NK-92 treated with Interleukin-12 subunit alpha and Interleukin-12 subunit beta, amount 100 ng/mL, for 24 hours (cell line): ENCODE data around the gene CCDC82.

Source experiments
- DNase-seq: peaks from one replicate; lab custom pipeline; 2025; lab: John Stamatoyannopoulos, UW

CCDC82 gene

GRCh38 chr11:96306933-96307775 is 82.6 kb downstream of the CCDC82 start:
- no peak for DNase-seq

GRCh38 chr11:96306600-96306932 is 83.1 kb downstream of the CCDC82 start:
- DNase-seq = no peak

- no peak for DNase-seq
Observed at GRCh38 chr11:96306071-96306470, 83.6 kb downstream of the CCDC82 start.

GRCh38 chr11:96303980-96304379 is 85.7 kb downstream of the CCDC82 start:
- DNase-seq = no peak

- DNase-seq = no peak
Observed at GRCh38 chr11:96303064-96303463, 86.6 kb downstream of the CCDC82 start.
